ENCODE measurements around the gene AP5Z1.

The AP5Z1 gene

GRCh38 chr7:4730971-4731370 lies 44.5 kb upstream of the AP5Z1 start:
- Histone ChIP-seq H3K27ac (replicated peaks) (no peak overlapping the region), H3K27me3 (ENCODE audit: insufficient read depth, poor library complexity, severe bottlenecking) (no peaks in the 10 kb centered on the region), H3K4me3 (replicated peaks; ENCODE audit: insufficient read depth, low read length) (no peak overlapping the region)
- DNase-seq (ENCODE audit: low read depth in 1 of 2, low spot score in 1 of 2): no peak
- TF ChIP-seq CTCF (IDR thresholded peaks at IDR 0.05; ENCODE audit: insufficient read depth, low read length): no peak
- no peak for TF ChIP-seq POLR2AphosphoS5 (IDR thresholded peaks at IDR 0.05; ENCODE audit: low read depth)
- TF ChIP-seq REST (IDR thresholded peaks at IDR 0.05; ENCODE audit: insufficient replicate concordance, low read depth): no peak
- TF ChIP-seq GABPA (IDR thresholded peaks at IDR 0.05; ENCODE audit: low read depth): no peak

GRCh38 chr7:4731803-4732202 lies 43.6 kb upstream of the AP5Z1 start:
- no peak for DNase-seq (ENCODE audit: low read depth in 1 of 2, low spot score in 1 of 2)
- no peaks in the 10 kb centered on the region for H3K27me3 ChIP-seq (ENCODE audit: insufficient read depth, poor library complexity, severe bottlenecking)

GRCh38 chr7:4733936-4734528 lies 41.4 kb upstream of the AP5Z1 start:
- DNase-seq (ENCODE audit: low read depth in 1 of 2, low spot score in 1 of 2): no peak
- Histone ChIP-seq H3K27ac (replicated peaks) (no peak overlapping the region), H3K27me3 (ENCODE audit: insufficient read depth, poor library complexity, severe bottlenecking) (no peaks in the 10 kb centered on the region), H3K4me3 (replicated peaks; ENCODE audit: insufficient read depth, low read length) (no peak overlapping the region)
- TF ChIP-seq SPI1 (IDR thresholded peaks at IDR 0.05; ENCODE audit: borderline replicate concordance, low read depth) (no peak), REST (IDR thresholded peaks at IDR 0.05; ENCODE audit: insufficient replicate concordance, low read depth) (no peak), GABPA (IDR thresholded peaks at IDR 0.05; ENCODE audit: low read depth) (no peak), CTCF (IDR thresholded peaks at IDR 0.05; ENCODE audit: insufficient read depth, low read length) (no peak), POLR2AphosphoS5 (IDR thresholded peaks at IDR 0.05; ENCODE audit: low read depth) (no peak)

More at GRCh38 chr7:4731803-4732202, 43.6 kb upstream of the AP5Z1 start:
- Histone ChIP-seq H3K4me3 (replicated peaks; ENCODE audit: insufficient read depth, low read length) (no peak overlapping the region), H3K27ac (replicated peaks) (no peak overlapping the region)
- TF ChIP-seq POLR2AphosphoS5 (IDR thresholded peaks at IDR 0.05; ENCODE audit: low read depth): no peak
- TF ChIP-seq REST (IDR thresholded peaks at IDR 0.05; ENCODE audit: insufficient replicate concordance, low read depth): no peak
- TF ChIP-seq CTCF (IDR thresholded peaks at IDR 0.05; ENCODE audit: insufficient read depth, low read length): no peak
- TF ChIP-seq GABPA (IDR thresholded peaks at IDR 0.05; ENCODE audit: low read depth): no peak
- TF ChIP-seq SPI1 (IDR thresholded peaks at IDR 0.05; ENCODE audit: borderline replicate concordance, low read depth): no peak
